Glomerular endothelial cell (primary cell): ENCODE measurements around the gene DMRTC1B. TPM values are rescaled to one million over a fixed set of nuclear protein-coding genes. Genes with fewer than 3 reads are reported as not detected.
"Not testable (repeated sequence)": the region's sequence is repeated elsewhere in the genome, so short reads cannot be mapped to it uniquely, and the experiment has no call there.

Experiments used
- DNase-seq: peaks from one replicate; pipeline ENCODE4 v3.0.0-alpha.2; 2011; ENCODE audit warnings: low read depth, low spot score; ENCODE audit errors: extremely low read depth
- total RNA-seq: library from RNA; depleted of rRNA; stranded (reverse); fragments of >200 nt; gene quantifications from 2 replicates; pipeline ENCODE4 v1.2.3, GENCODE V29; 2015

Gene DMRTC1B, protein sequence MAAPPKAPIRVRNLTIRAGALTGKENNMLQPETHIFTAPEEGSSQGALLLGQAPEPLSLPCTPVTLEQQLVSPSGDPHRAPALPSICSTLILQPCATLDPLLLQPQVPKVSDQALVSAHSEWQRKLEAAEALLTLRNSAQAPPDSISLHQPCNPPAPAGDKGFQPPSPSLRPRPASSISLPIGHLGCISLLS
- not detected in 2 replicates for total RNA-seq

DNA sequence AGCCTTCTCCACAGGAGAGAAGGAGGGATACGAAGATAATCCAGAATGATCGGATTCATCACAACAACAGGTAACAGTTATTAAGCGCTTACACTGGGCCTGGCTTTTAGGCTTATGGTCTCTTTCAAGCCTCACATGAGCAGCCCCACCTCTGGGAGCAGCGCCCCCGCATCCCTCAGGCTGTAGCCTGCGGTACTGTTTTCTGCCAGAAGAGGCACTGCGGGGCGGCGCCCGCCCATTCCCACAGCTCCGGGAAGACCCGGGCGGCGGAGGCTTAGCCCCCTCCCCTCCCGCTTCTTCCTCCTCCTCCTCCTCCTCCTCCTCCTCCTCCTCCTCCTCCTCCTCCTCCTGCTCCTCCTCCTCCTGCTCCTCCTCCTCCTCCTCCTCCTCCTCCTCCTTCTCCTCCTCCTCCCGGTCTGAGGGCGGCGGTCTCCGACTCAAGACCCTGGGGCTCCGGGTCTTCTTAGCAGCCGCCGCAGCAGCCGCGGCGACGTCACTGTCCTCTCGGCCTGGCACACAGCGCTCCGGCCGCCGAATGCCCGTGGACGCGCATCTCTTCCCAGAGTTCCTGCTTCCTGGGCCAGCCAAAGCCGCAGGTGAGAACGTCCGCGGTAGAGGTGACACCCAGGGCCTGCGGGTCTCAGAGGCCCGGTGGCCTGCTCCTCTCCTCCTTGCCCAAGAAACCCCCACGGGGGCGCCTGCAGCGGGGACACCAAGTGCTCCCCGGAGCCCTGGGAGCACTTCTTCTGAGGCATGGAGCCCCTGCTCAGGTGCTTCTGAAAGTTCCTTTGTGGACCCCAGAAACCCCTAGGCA, at the start of gene DMRTC1B:
DMRTC1B (plus strand) TSS at position 238 of the 814 bp plus-strand sequence. CDS start 68,246 bp downstream, outside the sequence.
- DNase-seq, result not testable (repeated sequence)

- no peak for DNase-seq
Observed at GRCh38 chrX:72727846-72728245, 48.8 kb upstream of the DMRTC1B start.

DNA sequence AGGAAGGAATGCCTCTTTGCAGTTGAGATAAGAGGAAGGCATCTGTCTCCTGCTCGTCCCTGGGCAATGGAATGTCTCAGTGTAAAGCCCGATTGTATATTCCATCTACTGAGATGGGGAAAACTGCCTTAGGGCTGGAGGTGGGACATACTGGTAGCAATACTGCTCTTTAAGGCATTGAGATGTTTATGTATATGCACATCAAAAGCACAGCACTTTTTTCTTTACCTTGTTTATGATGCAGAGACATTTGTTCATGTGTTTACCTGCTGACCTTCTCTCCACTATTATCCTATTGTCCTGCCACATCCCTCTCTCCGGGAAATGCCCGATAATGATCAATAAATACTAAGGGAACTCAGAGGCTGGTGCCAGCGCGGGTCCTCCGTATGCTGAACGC, 43.1 kb upstream of the DMRTC1B start:
- not testable (repeated sequence) for DNase-seq

- no peak for DNase-seq
Observed at GRCh38 chrX:72735561-72735960, 41.1 kb upstream of the DMRTC1B start.

- not testable (repeated sequence) for DNase-seq
Observed at GRCh38 chrX:72745546-72745945, 31.1 kb upstream of the DMRTC1B start.

DNA sequence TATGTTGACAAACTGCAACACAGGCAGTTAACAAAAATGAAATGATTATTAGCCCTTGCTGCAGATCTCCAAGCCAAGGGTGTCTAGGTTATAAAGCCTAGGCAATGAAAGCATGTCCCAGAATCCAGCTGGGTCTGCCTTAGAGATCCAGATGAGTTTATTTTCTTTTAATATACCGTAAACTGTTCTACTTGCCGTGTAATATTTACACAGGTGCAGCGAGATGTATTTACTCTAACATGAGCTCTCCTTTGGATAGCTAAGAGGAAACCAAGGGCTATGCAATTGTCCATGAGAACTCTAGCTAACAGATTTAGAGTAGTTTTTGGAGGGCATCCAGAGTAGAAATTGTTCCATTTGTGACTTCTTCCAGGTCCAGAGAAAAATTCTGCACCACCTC, 28.1 kb upstream of the DMRTC1B start:
- DNase-seq, result not testable (repeated sequence)

DNA sequence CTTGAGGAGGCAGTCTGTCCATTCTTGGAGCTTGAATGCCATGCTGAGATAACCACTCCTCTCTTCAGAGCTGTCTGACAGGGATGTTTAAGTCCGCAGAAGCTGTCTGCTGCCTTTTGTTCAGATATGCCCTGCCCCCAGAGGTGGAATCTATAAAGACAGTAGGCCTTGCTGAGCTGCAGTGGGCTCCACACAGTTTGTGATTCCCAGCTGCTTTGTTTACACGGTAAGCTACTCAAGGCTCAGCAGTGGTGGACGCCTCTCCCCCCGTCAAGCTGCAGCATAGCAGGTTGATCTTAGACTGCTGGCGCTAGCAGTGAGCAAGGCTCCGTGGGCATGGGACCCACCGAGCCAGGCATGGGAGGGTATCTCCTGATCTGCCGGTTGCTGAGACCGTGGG, 16.2 kb upstream of the DMRTC1B start:
- DNase-seq, result not testable (repeated sequence)

DNA sequence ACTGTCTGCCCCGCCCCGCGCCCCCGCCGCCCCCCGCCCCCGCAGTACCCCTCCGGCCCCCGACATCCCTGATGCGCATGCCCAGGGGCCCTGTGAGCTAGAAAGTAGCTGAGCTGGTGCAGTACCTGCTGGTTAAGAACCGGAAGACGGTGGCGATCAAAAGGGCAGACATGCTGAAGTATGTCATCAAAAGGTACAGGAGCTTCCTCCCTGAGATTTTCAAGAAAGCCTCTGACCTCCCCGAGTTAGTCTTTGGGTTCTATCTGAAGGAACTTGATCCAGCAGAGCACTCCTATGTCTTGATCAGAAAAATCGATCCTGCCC, 739 bp downstream of the DMRTC1B start:
- DNase-seq, result not testable (repeated sequence)

DNA sequence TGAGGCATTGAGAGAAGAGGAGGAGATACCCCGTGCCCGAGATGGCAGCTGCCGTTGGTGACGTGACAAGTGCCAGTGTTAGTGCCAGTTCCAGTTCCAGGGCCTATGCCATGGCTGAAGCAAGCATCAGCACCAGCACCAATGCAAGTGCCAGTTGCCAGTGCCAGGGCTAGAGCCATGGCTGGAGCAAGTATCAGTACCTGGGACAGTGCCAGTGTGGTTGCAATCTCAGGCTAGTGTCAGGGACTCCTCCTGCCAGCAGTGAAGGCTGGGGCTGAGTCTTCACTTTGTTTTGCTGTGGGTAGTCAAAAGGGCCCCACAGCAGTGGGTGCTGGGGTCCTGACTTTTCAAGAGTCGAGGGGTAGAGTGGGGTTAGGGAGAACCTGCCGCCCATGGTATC, 1.5 kb downstream of the DMRTC1B start:
- DNase-seq, result not testable (repeated sequence)

- DNase-seq, result not testable (repeated sequence)
Observed at GRCh38 chrX:72782560-72782959, 5.9 kb downstream of the DMRTC1B start, which contains the start of gene FAM236B. Gene FAM236B (minus strand): TSS chrX:72782660. CDS start chrX:72782560, 100 bp downstream.

DNA sequence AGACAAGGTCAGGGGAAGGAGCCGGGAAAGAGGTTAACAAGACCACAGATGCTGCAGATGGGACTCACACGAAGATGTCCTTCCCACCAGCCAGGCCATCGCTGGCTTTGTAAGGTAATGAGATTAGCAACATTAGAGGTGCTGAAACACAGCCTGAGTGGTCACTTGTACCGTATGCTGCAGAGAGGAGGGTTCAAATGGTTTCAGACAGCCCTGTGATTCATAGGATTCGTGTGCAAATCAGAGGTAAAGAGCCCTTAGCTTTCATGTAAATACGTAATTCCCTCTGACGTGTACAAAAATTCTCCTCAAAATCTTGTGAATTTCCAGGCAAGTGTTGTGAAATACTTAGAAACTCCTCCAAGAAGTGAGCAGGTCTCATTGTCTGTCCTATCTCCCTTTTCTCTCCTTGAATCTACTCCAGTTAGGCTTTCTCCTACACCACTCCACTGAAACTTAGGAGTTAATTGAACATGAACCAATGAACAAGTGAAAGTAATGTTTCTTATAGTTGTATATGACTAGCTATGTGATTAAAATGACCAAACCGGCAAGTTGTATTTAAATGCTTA, 6.8 kb downstream of the DMRTC1B start:
- not testable (repeated sequence) for DNase-seq

DNA sequence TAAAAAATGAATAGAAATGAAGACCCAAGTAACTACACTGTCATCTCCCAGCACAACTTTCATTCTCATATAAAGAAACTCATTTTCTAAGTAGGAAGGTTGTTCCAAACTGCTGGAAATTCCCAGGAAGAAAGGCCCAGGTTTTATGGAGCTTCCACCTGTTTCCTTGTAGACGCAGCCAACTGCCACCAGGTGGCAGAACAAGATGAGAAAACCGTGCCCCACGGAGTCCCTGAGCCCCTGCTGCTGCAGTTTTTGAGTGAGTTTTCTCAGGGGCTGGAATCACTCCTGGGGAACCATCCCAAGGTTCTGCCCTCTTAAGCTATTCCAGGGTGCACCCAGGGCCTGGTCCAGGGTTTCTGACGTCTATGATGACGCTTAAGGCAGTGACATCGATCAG, 7.3 kb downstream of the DMRTC1B start:
- DNase-seq, result not testable (repeated sequence)

DNA sequence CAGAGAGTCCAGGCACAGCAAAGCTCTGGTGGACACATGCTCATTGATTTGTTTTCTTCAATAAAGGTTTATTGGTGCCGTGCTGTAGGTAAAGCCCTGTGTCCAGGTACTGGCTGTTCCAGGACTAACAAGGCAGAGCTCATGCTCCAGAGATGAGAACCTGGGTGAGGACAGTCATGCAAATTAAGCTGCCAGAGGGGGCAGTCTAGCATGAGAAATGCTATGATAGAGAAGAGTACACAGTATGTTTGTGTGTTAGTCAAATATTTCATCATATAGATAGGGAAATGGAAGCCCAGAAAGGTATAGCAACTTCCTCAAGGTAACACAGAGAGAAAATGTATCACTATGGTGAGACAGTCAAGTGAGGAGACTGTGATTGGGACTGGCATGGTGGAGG, 11.5 kb downstream of the DMRTC1B start:
- DNase-seq, result not testable (repeated sequence)

- not testable (repeated sequence) for DNase-seq
Observed at GRCh38 chrX:72790390-72790789, 13.7 kb downstream of the DMRTC1B start.

DNA sequence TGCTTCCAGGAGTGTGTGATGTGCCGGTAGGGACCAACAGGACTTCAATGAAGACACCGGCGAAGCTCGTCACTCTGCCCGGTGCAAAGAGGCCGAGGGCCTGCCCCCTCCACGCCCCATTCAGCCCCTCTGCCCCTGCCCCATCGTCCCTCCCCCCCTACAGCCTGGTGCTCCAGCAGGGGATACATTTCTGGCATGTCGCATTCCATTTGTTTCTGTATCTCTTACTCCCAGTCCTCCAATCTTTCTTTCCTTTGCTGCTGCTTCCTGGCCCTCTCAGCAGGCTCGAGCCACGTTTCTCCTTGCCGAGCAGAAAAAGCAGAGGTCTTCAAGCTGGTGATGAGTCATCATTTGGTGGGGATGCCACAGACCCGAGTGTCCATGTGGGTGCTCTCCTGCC, 31.4 kb downstream of the DMRTC1B start, which contains the start of gene FAM236D:
FAM236D (minus strand) TSS at position 101 of the 400 bp plus-strand sequence; CDS start at position 1, 100 bp downstream.
- not testable (repeated sequence) for DNase-seq

- DNase-seq, result not testable (repeated sequence)
Observed at GRCh38 chrX:72830701-72831100, 54.0 kb downstream of the DMRTC1B start.

DNA sequence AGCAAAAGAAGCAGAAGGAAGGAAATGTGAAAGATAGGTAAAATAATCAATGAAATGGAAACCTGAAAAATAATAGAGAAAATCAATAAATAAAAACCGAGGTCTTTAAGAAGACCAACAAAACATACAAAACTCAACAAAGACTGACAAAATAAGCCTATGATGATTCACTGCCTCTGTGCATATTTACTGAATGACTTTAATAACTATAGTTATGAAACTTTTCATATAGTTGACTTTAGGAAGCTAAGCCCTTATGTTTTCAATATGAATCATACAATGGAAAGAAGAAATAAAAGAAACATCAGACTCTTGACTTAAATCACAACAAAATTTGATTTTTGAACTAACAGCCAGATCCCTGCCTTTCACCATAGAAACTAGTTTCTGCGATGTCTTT, 60.8 kb downstream of the DMRTC1B start:
- DNase-seq, result not testable (repeated sequence)

- not testable (repeated sequence) for DNase-seq
Observed at GRCh38 chrX:72882898-72883297, 106.2 kb downstream of the DMRTC1B start.

DNA sequence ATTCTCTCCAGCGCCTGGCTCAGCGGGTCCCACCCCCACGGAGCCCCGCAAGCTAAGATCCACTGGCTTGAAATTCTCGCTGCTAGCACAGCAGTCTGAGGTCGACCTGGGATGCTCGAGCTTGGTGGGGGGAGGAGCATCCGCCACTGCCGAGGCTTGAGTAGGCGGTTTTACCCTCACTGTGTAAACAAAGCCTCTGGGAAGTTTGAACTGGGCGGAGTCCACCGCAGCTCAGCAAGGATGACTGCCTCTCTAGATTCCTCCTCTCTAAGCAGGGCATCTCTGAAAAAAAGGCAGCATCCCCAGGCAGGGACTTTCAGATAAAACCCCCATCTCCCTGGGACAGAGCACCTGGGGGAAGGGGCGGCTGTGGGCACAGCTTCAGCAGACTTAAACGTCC, 113.0 kb downstream of the DMRTC1B start:
- DNase-seq, result not testable (repeated sequence)
